Fibroblast of skin of left biceps (primary cell): Measurements from ENCODE around the gene PRR5L.

ENCODE experiments used
- DNase-seq, 2 experiments: peaks; one replicate each; pipeline ENCODE4 v3.0.0-alpha.2; 2013; ENCODE audit warnings: low read depth in 2 of 2

Gene PRR5L

GRCh38 chr11:36358436-36358835, 62.3 kb downstream of the PRR5L start:
- no peak for DNase-seq

- no peak for DNase-seq
Observed at GRCh38 chr11:36360318-36360717, 64.2 kb downstream of the PRR5L start.

- DNase-seq, result no peak
Observed at GRCh38 chr11:36360826-36361415, 64.8 kb downstream of the PRR5L start.

- no peak for DNase-seq
Observed at GRCh38 chr11:36361472-36361871, 65.4 kb downstream of the PRR5L start.

- DNase-seq, result peak in 1 of 2 experiments; percentile 47
Observed at GRCh38 chr11:36361901-36362391, 65.9 kb downstream of the PRR5L start.

GRCh38 chr11:36362902-36363301, 66.8 kb downstream of the PRR5L start:
- no peak for DNase-seq

- DNase-seq, result no peak
Observed at GRCh38 chr11:36363361-36364268, 67.5 kb downstream of the PRR5L start.

GRCh38 chr11:36364551-36365325, 68.7 kb downstream of the PRR5L start:
- no peak for DNase-seq

GRCh38 chr11:36365907-36366306, 69.8 kb downstream of the PRR5L start:
- DNase-seq, result no peak

GRCh38 chr11:36367806-36368680, 72.0 kb downstream of the PRR5L start:
- no peak for DNase-seq

- DNase-seq, result no peak
Observed at GRCh38 chr11:36371181-36371580, 75.1 kb downstream of the PRR5L start.

- DNase-seq, result no peak
Observed at GRCh38 chr11:36371590-36371989, 75.5 kb downstream of the PRR5L start.

GRCh38 chr11:36372101-36372771, 76.1 kb downstream of the PRR5L start:
- DNase-seq, result no peak

- no peak for DNase-seq
Observed at GRCh38 chr11:36373016-36374010, 77.2 kb downstream of the PRR5L start.

- no peak for DNase-seq
Observed at GRCh38 chr11:36374726-36375125, 78.6 kb downstream of the PRR5L start.

- DNase-seq, result no peak
Observed at GRCh38 chr11:36375353-36376008, 79.4 kb downstream of the PRR5L start.

GRCh38 chr11:36376009-36376887, 80.2 kb downstream of the PRR5L start:
- DNase-seq, result no peak
